Suppressor macrophage treated with lipopolysaccharide for 4 hours (primary cell): ENCODE data around the gene TMEM196.
A peak's percentile ranks its signal among the peaks of the same experiment; 100 is the strongest.

ENCODE experiments used
- DNase-seq: peaks from one replicate; pipeline ENCODE4 v3.0.0-alpha.2; 2020

Gene TMEM196

GRCh38 chr7:19772841-19773760 is at the start of gene TMEM196:
TSS of gene TMEM196 (minus strand) at chr7:19773617. CDS start at chr7:19772696, 921 bp downstream.
- no peak for DNase-seq

GRCh38 chr7:19816128-19816527 is 42.7 kb upstream of the TMEM196 start:
- no peak for DNase-seq

- no peak for DNase-seq
These were observed 42.1 kb upstream of the TMEM196 start for GRCh38 chr7:19815546-19815945.

- no peak for DNase-seq
These were observed 41.4 kb upstream of the TMEM196 start for GRCh38 chr7:19814776-19815175.

- DNase-seq = no peak
These were observed 38.0 kb upstream of the TMEM196 start for GRCh38 chr7:19811386-19811785.

- DNase-seq = no peak
These were observed 25.6 kb upstream of the TMEM196 start for GRCh38 chr7:19798986-19799385.

- no peak for DNase-seq
These were observed 10.1 kb upstream of the TMEM196 start for GRCh38 chr7:19783541-19783940.

GRCh38 chr7:19776981-19777380 is 3.6 kb upstream of the TMEM196 start:
- DNase-seq = no peak

GRCh38 chr7:19775578-19775977 is 2.2 kb upstream of the TMEM196 start:
- no peak for DNase-seq

GRCh38 chr7:19772306-19772705 is 1.1 kb downstream of the TMEM196 start:
- no peak for DNase-seq

- DNase-seq = no peak
These were observed 10.8 kb downstream of the TMEM196 start for GRCh38 chr7:19762631-19763030.

- peak; percentile 64 for DNase-seq
These were observed 18.8 kb downstream of the TMEM196 start for GRCh38 chr7:19754521-19755116.

- no peak for DNase-seq
These were observed 21.4 kb downstream of the TMEM196 start for GRCh38 chr7:19752020-19752419.

- DNase-seq = no peak
These were observed 23.8 kb downstream of the TMEM196 start for GRCh38 chr7:19749658-19750057.

- peak; percentile 58 for DNase-seq
These were observed 25.6 kb downstream of the TMEM196 start for GRCh38 chr7:19747740-19748339.

GRCh38 chr7:19744075-19744474 is 29.3 kb downstream of the TMEM196 start:
- DNase-seq = no peak

GRCh38 chr7:19728716-19729115 is 44.7 kb downstream of the TMEM196 start:
- no peak for DNase-seq

- DNase-seq = no peak
These were observed 47.6 kb downstream of the TMEM196 start for GRCh38 chr7:19725770-19726169.

- DNase-seq = no peak
These were observed 57.9 kb downstream of the TMEM196 start for GRCh38 chr7:19715499-19715898.

- DNase-seq = peak; percentile 61
These were observed 59.7 kb downstream of the TMEM196 start for GRCh38 chr7:19713676-19714075.

- no peak for DNase-seq
These were observed 64.2 kb downstream of the TMEM196 start for GRCh38 chr7:19709249-19709578.

GRCh38 chr7:19708397-19709248 is 64.8 kb downstream of the TMEM196 start, which contains the start of gene POLR1F:
TSS of gene POLR1F (minus strand) at chr7:19709037. CDS start at chr7:19709016, 21 bp downstream.
- DNase-seq = peak; percentile 97

GRCh38 chr7:19707240-19707639 is 66.2 kb downstream of the TMEM196 start:
- no peak for DNase-seq
